ENCODE measurements around the gene MPPE1. TPM values are rescaled to one million over a fixed set of nuclear protein-coding genes. Genes with fewer than 3 reads are reported as not detected.

MPPE1 gene
- total RNA-seq, 1 experiment from 2014 or later, result 17.9 TPM

DNA sequence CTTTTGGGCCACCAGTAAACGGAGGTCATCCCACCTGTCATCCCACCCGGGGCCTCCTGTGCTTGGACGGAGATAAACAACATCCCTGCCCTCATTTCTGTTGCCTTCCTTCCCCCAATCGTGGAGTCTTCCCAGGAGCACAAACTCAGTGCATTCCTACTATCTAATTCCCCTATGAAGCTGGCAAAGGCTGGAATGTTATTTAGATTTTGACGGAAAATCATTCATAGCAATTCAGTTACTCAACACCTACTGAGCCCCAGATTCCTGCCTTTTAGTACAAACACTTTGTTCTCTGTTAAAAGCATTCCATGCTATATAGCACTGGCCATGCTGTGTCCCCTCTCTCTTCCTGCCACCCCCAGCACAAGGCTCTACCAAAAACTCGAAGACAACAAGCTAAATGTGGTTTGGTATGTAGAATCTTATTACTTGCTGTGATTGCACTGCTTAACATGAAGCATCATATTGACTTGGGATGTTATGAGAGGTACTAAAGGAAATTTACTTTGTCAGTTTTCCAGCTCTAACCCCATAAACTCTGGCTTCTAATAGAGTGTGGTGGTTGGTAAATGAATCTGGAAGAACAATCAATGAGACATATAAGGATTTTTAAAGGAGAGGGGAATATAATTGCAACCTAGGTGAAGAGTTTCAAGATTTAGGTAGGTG is 40.9 kb upstream of the MPPE1 start:
- H3K36me3 ChIP-seq (ENCODE audit: low read depth, low read length), result no peaks in the 10 kb centered on the region
- no peaks in the 10 kb centered on the region for H4K20me1 ChIP-seq (ENCODE audit: low read length)
- no peak overlapping the region for H3K27ac ChIP-seq (ENCODE audit: low read length)
- H3K27me3 ChIP-seq (ENCODE audit: low read length), result no peaks in the 10 kb centered on the region
- peaks cover 12% of the 10 kb centered on the region; the same call in 1 of the 2 replicates for H3K4me1 ChIP-seq (ENCODE audit: insufficient read depth, low read length)
- no peak overlapping the region for H3K4me3 ChIP-seq (ENCODE audit: low read length)
- no peaks in the 10 kb centered on the region for H3K9me2 ChIP-seq (replicated peaks; ENCODE audit: low read length)
- ChIA-PET POLR2A (ENCODE audit: unreplicated experiment) (no interaction called here), CTCF (no interaction called here)
- no peaks in the 10 kb centered on the region for H3F3A ChIP-seq (ENCODE audit: low read length, unreplicated experiment)
- H3K9me3 ChIP-seq (ENCODE audit: low read length), result no peaks in the 10 kb centered on the region
- no peak for TF ChIP-seq EZH2 (IDR thresholded peaks at IDR 0.05; ENCODE audit: low read length, unreplicated experiment)
- TF ChIP-seq, protein P1, sequence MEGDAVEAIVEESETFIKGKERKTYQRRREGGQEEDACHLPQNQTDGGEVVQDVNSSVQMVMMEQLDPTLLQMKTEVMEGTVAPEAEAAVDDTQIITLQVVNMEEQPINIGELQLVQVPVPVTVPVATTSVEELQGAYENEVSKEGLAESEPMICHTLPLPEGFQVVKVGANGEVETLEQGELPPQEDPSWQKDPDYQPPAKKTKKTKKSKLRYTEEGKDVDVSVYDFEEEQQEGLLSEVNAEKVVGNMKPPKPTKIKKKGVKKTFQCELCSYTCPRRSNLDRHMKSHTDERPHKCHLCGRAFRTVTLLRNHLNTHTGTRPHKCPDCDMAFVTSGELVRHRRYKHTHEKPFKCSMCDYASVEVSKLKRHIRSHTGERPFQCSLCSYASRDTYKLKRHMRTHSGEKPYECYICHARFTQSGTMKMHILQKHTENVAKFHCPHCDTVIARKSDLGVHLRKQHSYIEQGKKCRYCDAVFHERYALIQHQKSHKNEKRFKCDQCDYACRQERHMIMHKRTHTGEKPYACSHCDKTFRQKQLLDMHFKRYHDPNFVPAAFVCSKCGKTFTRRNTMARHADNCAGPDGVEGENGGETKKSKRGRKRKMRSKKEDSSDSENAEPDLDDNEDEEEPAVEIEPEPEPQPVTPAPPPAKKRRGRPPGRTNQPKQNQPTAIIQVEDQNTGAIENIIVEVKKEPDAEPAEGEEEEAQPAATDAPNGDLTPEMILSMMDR (conservative IDR thresholded peaks at IDR 0.05; ENCODE audit: low read depth, low read length), result no peak
- TF ChIP-seq EZH2phosphoT487 (IDR thresholded peaks at IDR 0.05; ENCODE audit: borderline replicate concordance, low read length), result no peak
- H3K79me2 ChIP-seq (ENCODE audit: low read length), result no peaks in the 10 kb centered on the region
- no peak overlapping the region for H2AFZ ChIP-seq (ENCODE audit: low read length)
- ATAC-seq (peak; percentile 40; the same call in 1 of the 2 replicates), DNase-seq (no peak)
- no TSS peak for BruUV-seq (replicated peaks)
- no peak overlapping the region for H3K4me2 ChIP-seq (ENCODE audit: low read length)
- intact Hi-C loops (cut with micrococcal nuclease), result no loop called here
- no peak overlapping the region for H3K9ac ChIP-seq (ENCODE audit: low read length)

DNA sequence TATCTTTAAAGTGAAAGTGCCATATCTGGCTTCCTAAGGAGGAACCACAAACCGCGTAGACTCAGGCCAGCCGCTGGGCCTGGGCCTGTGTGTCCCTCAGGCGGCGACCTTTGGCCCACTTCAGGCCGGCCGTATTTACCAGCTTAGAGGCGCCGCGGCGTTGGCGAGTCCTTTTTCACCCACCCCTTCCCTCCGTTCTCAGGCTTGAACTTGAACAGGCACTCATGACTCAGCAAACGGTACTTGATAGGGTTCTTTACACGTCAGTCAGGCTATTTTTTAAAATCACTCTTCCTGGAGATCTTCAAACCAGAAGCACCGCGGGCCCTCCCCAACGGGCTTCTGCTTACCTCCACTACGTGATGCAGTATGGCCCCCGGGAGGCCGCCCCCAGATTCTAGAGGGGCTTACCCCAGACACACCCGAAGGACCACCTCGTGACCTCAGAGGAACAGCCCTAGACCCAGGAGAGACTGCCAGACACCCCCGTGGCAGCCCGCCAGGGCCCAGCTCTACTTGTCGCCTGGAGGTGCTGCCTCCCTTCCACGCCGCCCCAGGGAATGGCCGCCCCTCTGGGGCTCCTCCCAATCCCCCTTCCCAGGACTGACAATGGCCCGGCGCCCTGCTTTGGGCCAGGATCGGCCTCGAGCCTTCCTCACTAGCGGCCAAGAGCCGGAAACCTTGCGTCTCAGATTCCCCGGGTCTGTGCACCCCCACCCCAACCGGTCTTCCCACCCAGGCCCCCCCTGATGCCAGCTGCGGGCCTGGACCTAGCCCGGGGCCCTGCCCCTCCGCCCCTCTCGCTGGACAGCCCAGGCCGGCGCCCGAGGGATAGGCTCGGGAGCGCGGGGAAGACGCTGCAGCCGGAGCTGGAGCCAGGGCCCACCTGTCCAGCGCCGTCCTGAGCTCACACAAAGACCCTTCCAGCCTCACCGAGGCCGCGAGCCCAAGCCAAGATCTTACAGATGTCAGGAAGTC is 39.4 kb upstream of the MPPE1 start:
- Histone ChIP-seq H3K4me3 (ENCODE audit: low read length) (no peak overlapping the region), H3K4me1 (ENCODE audit: insufficient read depth, low read length) (peaks cover 10% of the 10 kb centered on the region; the same call in 1 of the 2 replicates), H3K36me3 (ENCODE audit: low read depth, low read length) (no peaks in the 10 kb centered on the region), H3K4me2 (ENCODE audit: low read length) (peak overlapping the region; percentile 42), H3K9ac (ENCODE audit: low read length) (0 out of 2 replicates have a peak overlapping the region, but pooled peaks have one; percentile 4), H3F3A (ENCODE audit: low read length, unreplicated experiment) (no peaks in the 10 kb centered on the region), H3K27ac (ENCODE audit: low read length) (peak overlapping the region; percentile 34; the same call in 1 of the 2 replicates), H3K79me2 (ENCODE audit: low read length) (no peaks in the 10 kb centered on the region), H3K27me3 (ENCODE audit: low read length) (no peaks in the 10 kb centered on the region), H3K9me3 (ENCODE audit: low read length) (no peaks in the 10 kb centered on the region), H3K9me2 (replicated peaks; ENCODE audit: low read length) (no peaks in the 10 kb centered on the region), H2AFZ (ENCODE audit: low read length) (0 out of 2 replicates have a peak overlapping the region, but pooled peaks have one; percentile 28), H4K20me1 (ENCODE audit: low read length) (no peaks in the 10 kb centered on the region)
- ChIA-PET CTCF (interaction anchor here (0.6 kb wide), 1 partner anchor 10 kb away, joined by 3 read pairs; no protein-coding TSS in a partner anchor), POLR2A (ENCODE audit: unreplicated experiment) (interaction anchor here (0.7 kb wide), 1 partner anchor 33 kb away, joined by 4 read pairs; no protein-coding TSS in a partner anchor)
- intact Hi-C loops (cut with micrococcal nuclease), result loop anchor here (2.0 kb wide), 1 partner anchor 47 kb away; no protein-coding TSS in a partner anchor
- no TSS peak for BruUV-seq (replicated peaks)
- TF ChIP-seq EZH2 (IDR thresholded peaks at IDR 0.05; ENCODE audit: low read length, unreplicated experiment), result no peak
- TF ChIP-seq, protein P1 (conservative IDR thresholded peaks at IDR 0.05; ENCODE audit: low read depth, low read length), result no peak
- TF ChIP-seq EZH2phosphoT487 (IDR thresholded peaks at IDR 0.05; ENCODE audit: borderline replicate concordance, low read length), result no peak
- ATAC-seq (peak; percentile 81), DNase-seq (peak; percentile 78)

Data from PC-3 (cell line).